Thyroid gland (tissue), 4 donors: ENCODE results near the gene CSPG4.

Experiments used
- CTCF ChIP-seq, 6 experiments: fragments of 200-600 bp in 3 of 6; fragments of 450-650 bp in 3 of 6; sonication (generic) in 3 of 6; IDR thresholded peaks; one replicate each; pipeline ENCODE4 v1.5.1; 2016 to 2019; ENCODE audit warnings: antibody characterized with exemption in 6 of 6, mild to moderate bottlenecking in 2 of 6, inconsistent platforms in 1 of 6, moderate library complexity in 1 of 6
- POLR2A ChIP-seq, 2 donors: fragments of 450-650 bp; IDR thresholded peaks; one replicate each; pipeline ENCODE4 v1.6.1; 2017; ENCODE audit warnings: antibody characterized with exemption in 2 of 2, mild to moderate bottlenecking in 2 of 2, moderate library complexity in 1 of 2

- TF ChIP-seq CTCF (IDR thresholded peaks at IDR 0.05): no peak
- no peak for TF ChIP-seq POLR2A (IDR thresholded peaks at IDR 0.05)
These were observed 40.7 kb downstream of the CSPG4 start for GRCh38 chr15:75671730-75672602.
